Activated CD4-positive, alpha-beta T cell treated with anti-CD3 and anti-CD28 coated beads, Interleukin-2, amount 50 U/mL, for 48 hours (primary cell): ENCODE measurements around the gene PID1.
"Not testable (repeated sequence)": the region's sequence is repeated elsewhere in the genome, so short reads cannot be mapped to it uniquely, and the experiment has no call there.

Source experiments
- DNase-seq, 2 experiments: peaks; one replicate each; pipeline ENCODE4 v3.0.0-alpha.2; 2020

The PID1 gene

GRCh38 chr2:229206548-229206947 is 64.5 kb downstream of the PID1 start:
- no peak for DNase-seq

GRCh38 chr2:229205704-229206103 is 65.4 kb downstream of the PID1 start:
- DNase-seq, result no peak

GRCh38 chr2:229202646-229203045 is 68.4 kb downstream of the PID1 start:
- no peak for DNase-seq

- no peak for DNase-seq
Measured at GRCh38 chr2:229201521-229201920, 69.6 kb downstream of the PID1 start.

- DNase-seq, result no peak
Measured at GRCh38 chr2:229199267-229199666, 71.8 kb downstream of the PID1 start.

- no peak for DNase-seq
Measured at GRCh38 chr2:229196448-229196847, 74.6 kb downstream of the PID1 start.

- DNase-seq, result no peak
Measured at GRCh38 chr2:229195346-229195947, 75.6 kb downstream of the PID1 start.

GRCh38 chr2:229193281-229193680 is 77.8 kb downstream of the PID1 start:
- DNase-seq, result no peak

- no peak for DNase-seq
Measured at GRCh38 chr2:229191413-229191812, 79.7 kb downstream of the PID1 start.

GRCh38 chr2:229187123-229187522 is 84.0 kb downstream of the PID1 start:
- DNase-seq, result not testable (repeated sequence)

GRCh38 chr2:229181641-229182040 is 89.4 kb downstream of the PID1 start:
- DNase-seq, result no peak

- DNase-seq, result no peak
Measured at GRCh38 chr2:229180658-229181057, 90.4 kb downstream of the PID1 start.

GRCh38 chr2:229179628-229180027 is 91.5 kb downstream of the PID1 start:
- no peak for DNase-seq

- no peak for DNase-seq
Measured at GRCh38 chr2:229178706-229179105, 92.4 kb downstream of the PID1 start.

GRCh38 chr2:229178117-229178516 is 93.0 kb downstream of the PID1 start:
- DNase-seq, result no peak

GRCh38 chr2:229176136-229176535 is 95.0 kb downstream of the PID1 start:
- no peak for DNase-seq

- DNase-seq, result no peak
Measured at GRCh38 chr2:229175497-229175863, 95.6 kb downstream of the PID1 start.

- no peak for DNase-seq
Measured at GRCh38 chr2:229174794-229175496, 96.1 kb downstream of the PID1 start.

- no peak for DNase-seq
Measured at GRCh38 chr2:229173825-229174359, 97.2 kb downstream of the PID1 start.

GRCh38 chr2:229170916-229171315 is 100.2 kb downstream of the PID1 start:
- DNase-seq, result no peak

- no peak for DNase-seq
Measured at GRCh38 chr2:229170171-229170570, 100.9 kb downstream of the PID1 start.

GRCh38 chr2:229169751-229170150 is 101.3 kb downstream of the PID1 start:
- DNase-seq, result no peak

GRCh38 chr2:229164545-229165249 is 106.4 kb downstream of the PID1 start:
- no peak for DNase-seq

GRCh38 chr2:229163893-229164292 is 107.2 kb downstream of the PID1 start:
- DNase-seq, result no peak
